ENCODE data around the gene HHIP. TPM values are rescaled to one million over a fixed set of nuclear protein-coding genes. Genes with fewer than 3 reads are reported as not detected.

The HHIP gene
- total and polyA plus RNA-seq, 2 donors (not counting 1 experiment from before 2014, with no cell fraction given), result 0.39 TPM; not detected in 1

DNA sequence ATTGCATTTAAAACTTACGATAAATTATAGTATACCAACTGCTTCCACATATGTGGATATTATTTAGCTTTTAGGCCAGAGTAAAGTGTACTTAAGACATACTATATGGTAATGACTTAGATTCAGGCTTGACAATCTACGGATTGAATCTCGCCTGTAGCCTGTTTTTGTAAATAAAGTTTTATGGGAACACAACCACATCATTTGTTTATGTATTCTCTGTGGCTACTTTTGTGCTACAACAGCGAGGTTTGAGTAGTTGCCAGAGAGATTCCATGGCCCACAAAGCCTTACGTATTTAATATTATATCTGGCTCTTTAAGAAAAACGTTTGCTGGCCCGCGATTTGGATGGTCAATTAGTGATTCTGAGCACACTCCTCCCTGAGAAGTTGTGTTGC, 37.6 kb downstream of the HHIP start:
- Histone ChIP-seq H3K27me3 (replicated peaks in 1 of 4; ENCODE audit: control extremely low read depth in 1 of 4, control insufficient read depth in 3 of 4, insufficient read depth in 4 of 4, low read length in 3 of 4) (no peaks in the 10 kb centered on the region), H3K9me3 (ENCODE audit: control extremely low read depth in 1 of 3, control insufficient read depth in 2 of 3, insufficient read depth in 1 of 3, low read length in 2 of 3) (no peaks in the 10 kb centered on the region), H3K27ac (ENCODE audit: low read length in 2 of 2) (no peak overlapping the region), H3K79me2 (ENCODE audit: control insufficient read depth, insufficient read depth, low read length) (no peaks in the 10 kb centered on the region), H3K4me2 (replicated peaks; ENCODE audit: low read depth, low read length, poor library complexity, severe bottlenecking) (no peak overlapping the region), H4K20me1 (ENCODE audit: control insufficient read depth, insufficient read depth, low read length, poor library complexity, severe bottlenecking) (no peaks in the 10 kb centered on the region), H3K4me3 (ENCODE audit: control extremely low read depth in 1 of 5, extremely low read depth in 1 of 5, insufficient read depth in 1 of 5, low read depth in 2 of 5, low read length in 4 of 5) (no peak overlapping the region), H3K9ac (ENCODE audit: low read length) (no peak overlapping the region), H3K4me1 (ENCODE audit: control insufficient read depth in 2 of 2, insufficient read depth in 2 of 2, low read length in 2 of 2) (no peaks in the 10 kb centered on the region), H2AFZ (ENCODE audit: insufficient read depth, low read depth, low read length, poor library complexity, severe bottlenecking) (no peak overlapping the region), H3K36me3 (replicated peaks in 1 of 2; ENCODE audit: control extremely low read depth in 1 of 2, control insufficient read depth in 1 of 2, extremely low read depth in 1 of 2, insufficient read depth in 2 of 2, low read length in 1 of 2) (no peaks in the 10 kb centered on the region)
- ChIA-PET CTCF (no interaction called here), POLR2A (no interaction called here)
- ATAC-seq (ENCODE audit: low read depth) (no peak), DNase-seq (no peak)
- Mint-ChIP-seq H3K9me3 (ENCODE audit: insufficient read depth) (no peaks in the 10 kb centered on the region), H3K27ac (no peak overlapping the region), H3K4me1 (no peaks in the 10 kb centered on the region), H3K27me3 (no peaks in the 10 kb centered on the region), H3K4me3 (no peak overlapping the region)
- intact Hi-C loops (cut with micrococcal nuclease), result no loop called here
- TF ChIP-seq EZH2 (IDR thresholded peaks at IDR 0.05; ENCODE audit: borderline replicate concordance, insufficient read depth, low read depth, low read length, poor library complexity, severe bottlenecking) (no peak), CTCF (IDR thresholded peaks at IDR 0.05) (no peak)
- WGBS (ENCODE audit: insufficient coverage), result 94% methylated on average over 5 of the region's 8 CpGs

- no peak overlapping the region for H3K4me3 Mint-ChIP-seq
- CTCF ChIA-PET, result no interaction called here
- intact Hi-C loops (cut with micrococcal nuclease), result no loop called here
- no peaks in the 10 kb centered on the region for H3K27me3 Mint-ChIP-seq
- 100% methylated on average over 1 of the region's 3 CpGs for WGBS (ENCODE audit: insufficient coverage)
- no peaks in the 10 kb centered on the region for H3K36me3 ChIP-seq (replicated peaks in 1 of 2; ENCODE audit: control extremely low read depth in 1 of 2, control insufficient read depth in 1 of 2, extremely low read depth in 1 of 2, insufficient read depth in 2 of 2, low read length in 1 of 2)
- no peak overlapping the region for H2AFZ ChIP-seq (ENCODE audit: insufficient read depth, low read depth, low read length, poor library complexity, severe bottlenecking)
- H3K4me3 ChIP-seq (ENCODE audit: control extremely low read depth in 1 of 5, extremely low read depth in 1 of 5, insufficient read depth in 1 of 5, low read depth in 2 of 5, low read length in 4 of 5), result no peak overlapping the region
- no peaks in the 10 kb centered on the region for H4K20me1 ChIP-seq (ENCODE audit: control insufficient read depth, insufficient read depth, low read length, poor library complexity, severe bottlenecking)
- DNase-seq, result no peak
- H3K9ac ChIP-seq (ENCODE audit: low read length), result no peak overlapping the region
- H3K27ac ChIP-seq (ENCODE audit: low read length in 2 of 2), result no peak overlapping the region
- H3K4me1 Mint-ChIP-seq, result no peaks in the 10 kb centered on the region
- no peaks in the 10 kb centered on the region for H3K9me3 Mint-ChIP-seq (ENCODE audit: insufficient read depth)
- no peak for ATAC-seq (ENCODE audit: low read depth)
- no peak for TF ChIP-seq CTCF (IDR thresholded peaks at IDR 0.05)
- no peak for TF ChIP-seq EZH2 (IDR thresholded peaks at IDR 0.05; ENCODE audit: borderline replicate concordance, insufficient read depth, low read depth, low read length, poor library complexity, severe bottlenecking)
- H3K9me3 ChIP-seq (ENCODE audit: control extremely low read depth in 1 of 3, control insufficient read depth in 2 of 3, insufficient read depth in 1 of 3, low read length in 2 of 3), result no peaks in the 10 kb centered on the region
- H3K27me3 ChIP-seq (replicated peaks in 1 of 4; ENCODE audit: control extremely low read depth in 1 of 4, control insufficient read depth in 3 of 4, insufficient read depth in 4 of 4, low read length in 3 of 4), result no peaks in the 10 kb centered on the region
- H3K27ac Mint-ChIP-seq, result no peak overlapping the region
- no peaks in the 10 kb centered on the region for H3K4me1 ChIP-seq (ENCODE audit: control insufficient read depth in 2 of 2, insufficient read depth in 2 of 2, low read length in 2 of 2)
- H3K4me2 ChIP-seq (replicated peaks; ENCODE audit: low read depth, low read length, poor library complexity, severe bottlenecking), result no peak overlapping the region
- no peaks in the 10 kb centered on the region for H3K79me2 ChIP-seq (ENCODE audit: control insufficient read depth, insufficient read depth, low read length)
- POLR2A ChIA-PET, result no interaction called here
Measured at GRCh38 chr4:144685911-144686310, 40.0 kb downstream of the HHIP start.

All from B cell (primary cell).